Mesenchymal stem cell (in vitro differentiated cells and primary cell): ENCODE results near the gene LAGE3.

ENCODE experiments used
- DNase-seq: peaks from one replicate; pipeline ENCODE4 v3.0.0-alpha.2; 2013
- H2AFZ ChIP-seq: one replicate; pipeline ENCODE4 v1.6.1; 2013; ENCODE audit warnings: low read depth, mild to moderate bottlenecking, control low read depth, inconsistent platforms, low read length, moderate library complexity
- H2AK5ac ChIP-seq: 2 replicates; pipeline ENCODE4 v1.6.1; 2013; ENCODE audit warnings: low read length, moderate library complexity, mild to moderate bottlenecking, inconsistent platforms; ENCODE audit not compliant: severe bottlenecking
- H2BK120ac ChIP-seq: one replicate; pipeline ENCODE4 v1.6.1; 2013; ENCODE audit warnings: low read depth, mild to moderate bottlenecking, inconsistent platforms, low read length, moderate library complexity
- H2BK12ac ChIP-seq, 2 experiments: one replicate each; pipeline ENCODE4 v1.6.1; 2013; ENCODE audit warnings: inconsistent platforms in 2 of 2, low read length in 2 of 2, mild to moderate bottlenecking in 2 of 2, moderate library complexity in 2 of 2, control low read depth in 1 of 2
- H2BK15ac ChIP-seq: one replicate; pipeline ENCODE4 v1.6.1; 2013; ENCODE audit warnings: mild to moderate bottlenecking, low read depth, inconsistent platforms; ENCODE audit not compliant: poor library complexity, severe bottlenecking
- H2BK5ac ChIP-seq: 2 replicates; pipeline ENCODE4 v1.6.1; 2013; ENCODE audit warnings: low read depth, mild to moderate bottlenecking, low read length, control low read depth, inconsistent platforms; ENCODE audit not compliant: poor library complexity, severe bottlenecking
- H3K14ac ChIP-seq, 2 experiments: one replicate each; pipeline ENCODE4 v1.6.1; 2013; ENCODE audit warnings: inconsistent platforms in 2 of 2, low read length in 2 of 2, control low read depth in 1 of 2, mild to moderate bottlenecking in 1 of 2, moderate library complexity in 1 of 2
- H3K18ac ChIP-seq, 2 experiments: one replicate each; pipeline ENCODE4 v1.6.1; 2013; ENCODE audit warnings: inconsistent platforms in 2 of 2, low read length in 2 of 2, control low read depth in 1 of 2, low read depth in 1 of 2, mild to moderate bottlenecking in 1 of 2
- H3K23ac ChIP-seq, 2 experiments: one replicate each; pipeline ENCODE4 v1.6.1; 2013; ENCODE audit warnings: inconsistent platforms in 2 of 2, low read length in 2 of 2, mild to moderate bottlenecking in 2 of 2, moderate library complexity in 2 of 2, control low read depth in 1 of 2
- H3K27ac ChIP-seq: 2 replicates; pipeline ENCODE4 v1.5.1; 2013; ENCODE audit warnings: mild to moderate bottlenecking, moderate library complexity, low read length, control low read depth, inconsistent platforms; ENCODE audit not compliant: poor library complexity, severe bottlenecking
- H3K27me3 ChIP-seq, 2 experiments: 2 replicates each; pipeline versions ENCODE4 v1.6.1 to v1.7.0; 2013; ENCODE audit warnings: low read length in 2 of 2, mild to moderate bottlenecking in 2 of 2, moderate library complexity in 2 of 2, control low read depth in 1 of 2, inconsistent platforms in 1 of 2; ENCODE audit not compliant: control insufficient read depth in 1 of 2, insufficient read depth in 1 of 2
- H3K36me3 ChIP-seq, 2 experiments: 2 replicates each; pipeline versions ENCODE4 v1.6.1 to v1.7.0; 2013; ENCODE audit warnings: low read length in 2 of 2, control low read depth in 1 of 2, inconsistent platforms in 1 of 2, low read depth in 1 of 2, mild to moderate bottlenecking in 1 of 2; ENCODE audit not compliant: insufficient read depth in 2 of 2, control insufficient read depth in 1 of 2
- H3K4ac ChIP-seq, 2 experiments: one replicate each; pipeline ENCODE4 v1.6.1; 2013; ENCODE audit warnings: inconsistent platforms in 2 of 2, low read length in 2 of 2, mild to moderate bottlenecking in 2 of 2, moderate library complexity in 2 of 2, control low read depth in 1 of 2, low read depth in 1 of 2
- H3K4me1 ChIP-seq: 2 replicates; pipeline ENCODE4 v1.6.1; 2013; ENCODE audit warnings: low read depth, low read length, control low read depth; ENCODE audit not compliant: control insufficient read depth, insufficient read depth
- H3K4me2 ChIP-seq: 2 replicates; pipeline ENCODE4 v1.6.1; 2013; ENCODE audit warnings: low read length, mild to moderate bottlenecking, inconsistent platforms; ENCODE audit not compliant: poor library complexity, severe bottlenecking
- H3K4me3 ChIP-seq, 2 experiments: 2 replicates each; pipeline versions ENCODE4 v1.5.1 to v1.7.0; 2013; ENCODE audit warnings: low read length in 2 of 2, mild to moderate bottlenecking in 2 of 2, control low read depth in 1 of 2, low read depth in 1 of 2; ENCODE audit not compliant: insufficient read depth in 1 of 2
- H3K79me1 ChIP-seq: replicated peaks from 2 replicates; pipeline ENCODE4 v1.6.1; 2013; ENCODE audit warnings: mild to moderate bottlenecking, control low read depth, low read length, inconsistent platforms; ENCODE audit not compliant: poor library complexity, severe bottlenecking
- H3K9ac ChIP-seq: 2 replicates; pipeline ENCODE4 v1.7.0; 2013; ENCODE audit warnings: mild to moderate bottlenecking, low read length, moderate library complexity
- H3K9me3 ChIP-seq: 2 replicates; pipeline ENCODE4 v1.7.0; 2013; ENCODE audit warnings: mild to moderate bottlenecking, low read length; ENCODE audit not compliant: control insufficient read depth
- H4K8ac ChIP-seq: one replicate; pipeline ENCODE4 v1.6.1; 2013; ENCODE audit warnings: inconsistent platforms, mild to moderate bottlenecking, low read length, moderate library complexity
- H4K91ac ChIP-seq: one replicate; pipeline ENCODE4 v1.6.1; 2013; ENCODE audit warnings: mild to moderate bottlenecking, low read length, inconsistent platforms
- WGBS: methylation state at CpG from one replicate; pipeline ENCODE4 v1.1.7; 2013; ENCODE audit warnings: mixed read lengths; 5-methylcytosine and 5-hydroxymethylcytosine counted together

The LAGE3 gene

GRCh38 chrX:154430916-154431315, 48.2 kb downstream of the LAGE3 start:
- Histone ChIP-seq H4K91ac (no peak overlapping the region), H3K9ac (no peak overlapping the region), H3K4me2 (no peak overlapping the region), H3K18ac (no peak overlapping the region), H2AFZ (no peak overlapping the region), H3K4ac (no peak overlapping the region), H3K9me3 (no peaks in the 10 kb centered on the region), H3K27ac (no peak overlapping the region), H3K4me1 (peaks cover 25% of the 10 kb centered on the region), H4K8ac (no peak overlapping the region), H3K4me3 (peak overlapping the region in 1 of 2 experiments; percentile 13), H2AK5ac (no peak overlapping the region), H3K79me1 (peaks cover 10% of the 10 kb centered on the region), H3K36me3 (peaks cover 41 to 51% of the 10 kb centered on the region in 2 experiments), H3K23ac (peak overlapping the region in 1 of 2 experiments; percentile 50), H2BK120ac (no peak overlapping the region), H2BK12ac (no peak overlapping the region), H3K27me3 (peaks cover 0 to 3% of the 10 kb centered on the region in 2 experiments), H3K14ac (no peak overlapping the region), H2BK5ac (no peak overlapping the region), H2BK15ac (no peak overlapping the region)
- no peak for DNase-seq
- 84% methylated on average over 7 of the region's 7 CpGs for WGBS

- DNase-seq = no peak
- peak overlapping the region in 1 of 2 experiments; percentile 50 for H3K23ac ChIP-seq
- H4K91ac ChIP-seq = no peak overlapping the region
- no peak overlapping the region for H3K4ac ChIP-seq
- H3K79me1 ChIP-seq = peaks cover 10% of the 10 kb centered on the region
- H2AK5ac ChIP-seq = no peak overlapping the region
- H2BK12ac ChIP-seq = no peak overlapping the region
- 69% methylated on average over 6 of the region's 6 CpGs for WGBS
- H3K27me3 ChIP-seq = peaks cover 0 to 3% of the 10 kb centered on the region in 2 experiments
- no peak overlapping the region for H3K9ac ChIP-seq
- no peak overlapping the region for H3K27ac ChIP-seq
- H2BK5ac ChIP-seq = no peak overlapping the region
- H2BK15ac ChIP-seq = no peak overlapping the region
- no peaks in the 10 kb centered on the region for H3K9me3 ChIP-seq
- no peak overlapping the region for H4K8ac ChIP-seq
- no peak overlapping the region for H2AFZ ChIP-seq
- H3K36me3 ChIP-seq = peaks cover 37 to 47% of the 10 kb centered on the region in 2 experiments
- H3K4me2 ChIP-seq = no peak overlapping the region
- no peak overlapping the region for H2BK120ac ChIP-seq
- peak overlapping the region in 1 of 2 experiments; percentile 13 for H3K4me3 ChIP-seq
- H3K14ac ChIP-seq = peak overlapping the region in 1 of 2 experiments; percentile 48
- peaks cover 25% of the 10 kb centered on the region for H3K4me1 ChIP-seq
- no peak overlapping the region for H3K18ac ChIP-seq
These were observed 48.6 kb downstream of the LAGE3 start for GRCh38 chrX:154430479-154430878.

- Histone ChIP-seq H2BK120ac (no peak overlapping the region), H3K79me1 (peaks cover 8% of the 10 kb centered on the region), H3K4me1 (peaks cover 25% of the 10 kb centered on the region), H3K18ac (no peak overlapping the region), H3K27ac (no peak overlapping the region), H3K23ac (no peak overlapping the region), H3K27me3 (peaks cover 0 to 3% of the 10 kb centered on the region in 2 experiments), H3K9me3 (no peaks in the 10 kb centered on the region), H3K4me2 (peak overlapping the region; percentile 13), H4K8ac (no peak overlapping the region), H2AK5ac (no peak overlapping the region), H2BK5ac (no peak overlapping the region), H2BK15ac (no peak overlapping the region), H3K4ac (no peak overlapping the region), H3K36me3 (peaks cover 29 to 39% of the 10 kb centered on the region in 2 experiments), H4K91ac (no peak overlapping the region), H3K14ac (no peak overlapping the region), H2BK12ac (no peak overlapping the region), H2AFZ (no peak overlapping the region), H3K9ac (peak overlapping the region; percentile 83), H3K4me3 (peak overlapping the region in 1 of 2 experiments; percentile 78)
- 100% methylated on average over 2 of the region's 2 CpGs for WGBS
- no peak for DNase-seq
These were observed 49.4 kb downstream of the LAGE3 start for GRCh38 chrX:154429711-154430110.

GRCh38 chrX:154428176-154429171, 50.6 kb downstream of the LAGE3 start, which contains the start of gene ATP6AP1:
ATP6AP1 (plus strand) TSS chrX:154428677; CDS start chrX:154428693, 16 bp downstream.
- Histone ChIP-seq H2BK120ac (no peak within 1 kb of the TSS), H3K79me1 (peaks cover 5% of the 10 kb centered on the region), H2BK5ac (no peak within 1 kb of the TSS), H3K4me1 (peaks cover 19% of the 10 kb centered on the region), H3K4me3 (peak within 1 kb of the TSS; percentile 78 to 81), H3K27ac (no peak within 1 kb of the TSS), H3K9me3 (no peaks in the 10 kb centered on the region), H2BK12ac (peak within 1 kb of the TSS in 1 of 2 experiments; percentile 63), H3K4me2 (peak within 1 kb of the TSS; percentile 73), H3K18ac (peak within 1 kb of the TSS; percentile 80 to 99), H3K14ac (peak within 1 kb of the TSS in 1 of 2 experiments; percentile 99), H3K36me3 (peaks cover 23 to 27% of the 10 kb centered on the region in 2 experiments), H2AFZ (peak within 1 kb of the TSS; percentile 81), H2AK5ac (peak within 1 kb of the TSS; percentile 38), H4K8ac (peak within 1 kb of the TSS; percentile 91), H3K4ac (peak within 1 kb of the TSS; percentile 47 to 96), H3K23ac (peak within 1 kb of the TSS in 1 of 2 experiments; percentile 83), H2BK15ac (peak within 1 kb of the TSS; percentile 30), H3K9ac (peak within 1 kb of the TSS; percentile 83), H3K27me3 (peaks cover 0 to 3% of the 10 kb centered on the region in 2 experiments), H4K91ac (peak within 1 kb of the TSS; percentile 70)
- 12% methylated on average over 52 of the region's 87 CpGs for WGBS
- peak; percentile 95 for DNase-seq
